Skeletal muscle tissue (tissue), 4 donors: ENCODE results near the gene PAK6. TPM values are rescaled to one million over a fixed set of nuclear protein-coding genes. Genes with fewer than 3 reads are reported as not detected.

Experiments used
- H3K27ac ChIP-seq: one replicate; pipeline ENCODE4 v1.7.0; 2013; ENCODE audit warnings: mild to moderate bottlenecking, low read depth, low read length, inconsistent platforms
- H3K27me3 ChIP-seq, 3 donors: one replicate each; pipeline ENCODE4 v1.7.0; 2013; ENCODE audit warnings: low read length in 3 of 3; ENCODE audit not compliant: control insufficient read depth in 3 of 3, insufficient read depth in 3 of 3
- H3K36me3 ChIP-seq, 3 donors: one replicate each; pipeline ENCODE4 v1.7.0; 2013; ENCODE audit warnings: low read length in 3 of 3; ENCODE audit not compliant: control insufficient read depth in 3 of 3, insufficient read depth in 3 of 3
- H3K4me1 ChIP-seq, 3 donors: one replicate each; pipeline ENCODE4 v1.7.0; 2013; ENCODE audit warnings: low read length in 3 of 3, mild to moderate bottlenecking in 3 of 3; ENCODE audit not compliant: control insufficient read depth in 3 of 3, insufficient read depth in 3 of 3
- H3K4me3 ChIP-seq, 3 donors: one replicate each; pipeline ENCODE4 v1.7.0; 2013; ENCODE audit warnings: low read length in 3 of 3
- H3K9ac ChIP-seq, 3 donors: one replicate each; pipeline ENCODE4 v1.7.0; 2013; ENCODE audit warnings: low read length in 3 of 3, mild to moderate bottlenecking in 3 of 3, moderate library complexity in 2 of 3, low read depth in 1 of 3
- H3K9me3 ChIP-seq, 3 donors: one replicate each; pipeline ENCODE4 v1.7.0; 2013; ENCODE audit warnings: low read length in 3 of 3; ENCODE audit not compliant: control insufficient read depth in 3 of 3
- total RNA-seq: library from RNA; depleted of rRNA; stranded (reverse); fragments of >200 nt; gene quantifications from one replicate; pipeline ENCODE4 v1.2.3, GENCODE V29; 2014
- donor health status: Osteomylitis.

PAK6 gene
- total RNA-seq, 1 donor from 2014 or later: 1.0 TPM

DNA sequence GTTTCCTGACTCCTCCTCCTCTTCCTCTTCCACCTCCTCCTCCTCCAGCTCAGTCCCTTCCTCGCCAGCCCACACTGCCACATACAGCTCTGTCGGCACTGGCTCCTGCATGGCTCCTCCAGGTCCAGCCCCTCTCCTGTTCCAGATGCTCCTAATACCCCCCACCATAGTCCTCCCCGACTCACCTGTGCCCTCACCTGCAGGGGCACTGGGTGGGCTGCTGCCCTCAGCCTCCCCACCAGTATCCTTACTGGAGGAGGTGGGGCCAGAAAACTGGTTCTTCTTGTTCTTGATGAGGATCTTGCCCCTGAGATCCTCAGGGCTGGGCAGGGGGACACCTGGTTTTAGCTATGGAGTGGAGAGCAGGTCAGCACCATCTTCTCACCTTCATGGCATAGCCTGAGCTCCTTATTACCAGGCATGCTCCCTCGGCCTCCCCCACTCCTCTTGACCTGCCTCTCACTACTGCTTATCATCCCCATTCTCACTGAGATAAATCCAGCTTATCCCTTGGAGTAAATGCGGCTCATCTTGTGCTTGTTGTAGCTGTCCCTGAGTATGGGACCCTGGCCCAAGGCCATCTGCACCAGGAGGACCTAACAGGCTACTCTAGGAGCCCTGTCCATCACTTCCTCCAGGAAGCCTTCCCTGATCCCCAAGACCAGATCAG lies 57.8 kb downstream of the PAK6 start:
- Histone ChIP-seq H3K27me3 (peaks cover 7 to 11% (median 11%) of the 10 kb centered on the region in 3 donors), H3K9ac (no peak overlapping the region), H3K9me3 (peaks cover 0 to 5% (median 0%) of the 10 kb centered on the region in 3 donors), H3K27ac (no peak overlapping the region), H3K4me3 (no peak overlapping the region), H3K36me3 (peaks cover 0 to 4% (median 0%) of the 10 kb centered on the region in 3 donors), H3K4me1 (peaks cover 3 to 10% (median 5%) of the 10 kb centered on the region in 3 donors)

DNA sequence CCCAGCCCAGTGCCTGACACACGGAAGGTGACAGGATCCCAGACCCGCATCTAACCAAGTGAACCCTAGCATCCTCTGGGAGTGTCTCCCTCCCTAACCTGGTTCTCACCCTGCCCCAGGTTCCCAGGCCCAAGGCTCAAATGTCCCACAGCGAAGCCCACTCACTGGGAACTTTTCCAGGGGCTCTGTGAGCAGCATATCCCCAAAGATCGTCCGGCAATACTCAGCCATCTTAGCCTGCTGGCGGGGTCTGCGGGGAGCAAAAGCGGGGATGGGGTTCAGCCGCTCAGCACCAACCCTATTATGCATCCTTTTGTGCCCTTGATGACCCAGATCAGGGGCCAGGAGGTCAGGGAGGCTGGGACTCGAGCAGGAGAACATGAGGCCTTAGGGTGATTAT lies 58.5 kb downstream of the PAK6 start:
- H3K27me3 ChIP-seq: peaks cover under 1 to 7% (median 5%) of the 10 kb centered on the region in 3 donors
- peaks cover 0 to 4% (median 0%) of the 10 kb centered on the region in 3 donors for H3K36me3 ChIP-seq
- H3K27ac ChIP-seq: no peak overlapping the region
- peaks cover 3 to 10% (median 5%) of the 10 kb centered on the region in 3 donors for H3K4me1 ChIP-seq
- no peak overlapping the region for H3K4me3 ChIP-seq
- no peak overlapping the region for H3K9ac ChIP-seq
- peaks cover 0 to 5% (median 0%) of the 10 kb centered on the region in 3 donors for H3K9me3 ChIP-seq

- peaks cover 0 to 5% (median 0%) of the 10 kb centered on the region in 3 donors for H3K9me3 ChIP-seq
- H3K4me1 ChIP-seq: peaks cover 3 to 10% (median 5%) of the 10 kb centered on the region in 3 donors
- no peak overlapping the region for H3K9ac ChIP-seq
- H3K27me3 ChIP-seq: peaks cover 0 to 7% (median 5%) of the 10 kb centered on the region in 3 donors
- peaks cover 0 to 4% (median 0%) of the 10 kb centered on the region in 3 donors for H3K36me3 ChIP-seq
- H3K4me3 ChIP-seq: no peak overlapping the region
- no peak overlapping the region for H3K27ac ChIP-seq
Measured at GRCh38 chr15:40298216-40298935, 59.5 kb downstream of the PAK6 start.

DNA sequence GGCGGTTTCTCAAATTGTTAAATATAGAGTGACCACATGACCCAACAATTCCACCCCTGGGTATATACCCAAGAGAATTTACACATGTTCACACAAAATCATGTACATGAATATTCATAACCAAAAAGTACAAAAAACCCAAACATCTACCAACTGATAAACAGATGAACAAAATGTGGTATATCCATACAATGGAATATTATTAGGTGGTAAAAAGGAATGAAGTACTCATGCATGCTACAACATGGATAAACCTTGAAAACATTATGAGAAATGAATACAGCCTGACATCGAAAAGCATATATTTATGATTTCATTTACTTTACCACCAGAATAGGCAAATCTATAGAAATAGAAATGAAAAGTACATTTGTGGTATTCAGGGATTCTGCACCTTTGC lies 61.5 kb downstream of the PAK6 start:
- Histone ChIP-seq H3K9me3 (peaks cover 0 to 5% (median 0%) of the 10 kb centered on the region in 3 donors), H3K36me3 (peaks cover 0 to 4% (median 0%) of the 10 kb centered on the region in 3 donors), H3K4me3 (no peak overlapping the region), H3K9ac (no peak overlapping the region), H3K27me3 (peaks cover 0 to 6% (median 5%) of the 10 kb centered on the region in 3 donors), H3K27ac (no peak overlapping the region), H3K4me1 (peaks cover 3 to 8% (median 5%) of the 10 kb centered on the region in 3 donors)

DNA sequence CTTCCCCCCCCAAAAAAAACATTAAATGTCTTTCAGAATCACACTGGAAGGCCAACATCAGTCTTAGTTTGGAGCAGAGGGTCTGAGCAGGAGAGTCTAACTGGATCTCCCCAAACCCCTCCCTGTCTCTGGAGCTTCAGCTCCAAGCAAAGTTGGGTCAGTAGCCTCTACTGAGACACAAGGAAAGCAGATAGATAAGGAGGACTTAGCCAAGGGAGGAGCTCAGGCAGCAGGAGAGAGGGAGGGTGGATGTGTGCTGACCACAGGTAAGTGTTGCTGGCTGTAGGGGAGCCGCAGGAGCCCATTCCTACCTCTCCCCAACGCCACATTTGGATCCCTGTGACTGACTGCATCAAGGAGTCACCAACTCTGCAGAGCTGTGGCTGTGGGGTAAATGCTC lies 61.9 kb downstream of the PAK6 start:
- no peak overlapping the region for H3K4me3 ChIP-seq
- peaks cover 0 to 5% (median 0%) of the 10 kb centered on the region in 3 donors for H3K9me3 ChIP-seq
- peaks cover 0 to 4% (median 1%) of the 10 kb centered on the region in 3 donors for H3K4me1 ChIP-seq
- H3K27ac ChIP-seq: no peak overlapping the region
- no peak overlapping the region for H3K9ac ChIP-seq
- H3K36me3 ChIP-seq: peaks cover 0 to 4% (median 0%) of the 10 kb centered on the region in 3 donors
- H3K27me3 ChIP-seq: peaks cover 0 to 6% (median 1%) of the 10 kb centered on the region in 3 donors

DNA sequence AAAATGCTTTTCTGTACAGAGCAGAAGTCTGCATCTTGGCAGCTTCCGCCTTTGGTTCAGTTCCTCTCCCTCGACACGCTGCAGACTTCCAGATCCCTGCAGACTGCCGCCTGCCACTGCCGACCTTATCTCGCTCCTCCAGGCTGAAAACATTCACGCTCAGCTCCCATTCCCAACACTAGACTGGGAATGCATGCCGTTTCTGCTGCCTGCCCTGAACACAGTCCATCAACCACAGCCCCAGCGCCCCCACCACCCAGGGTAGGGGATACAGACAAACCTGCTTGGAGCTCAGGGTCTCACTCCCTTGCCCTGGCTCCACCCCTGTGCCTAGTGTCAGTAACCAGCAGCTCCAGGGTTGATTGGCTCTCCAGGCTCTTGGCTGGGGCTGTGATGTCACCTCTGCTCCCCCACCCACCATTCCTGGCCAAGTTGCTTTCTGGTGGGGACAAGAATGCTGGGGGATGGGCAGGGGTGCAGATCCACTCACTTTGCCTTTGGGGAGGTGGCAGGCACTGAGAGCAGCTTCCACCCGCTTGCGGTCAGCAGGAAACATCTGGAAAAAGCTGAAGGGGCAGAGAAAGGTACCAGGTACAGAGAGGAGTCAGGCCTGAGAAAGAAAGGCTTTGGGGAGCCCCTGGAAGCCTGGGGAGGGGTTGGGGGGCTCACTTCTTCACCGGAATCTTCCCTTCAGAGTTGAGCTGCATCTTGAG lies 62.8 kb downstream of the PAK6 start:
- Histone ChIP-seq H3K4me3 (no peak overlapping the region), H3K9ac (no peak overlapping the region), H3K27ac (no peak overlapping the region), H3K4me1 (no peaks in the 10 kb centered on the region), H3K9me3 (peaks cover 0 to 5% (median 0%) of the 10 kb centered on the region in 3 donors), H3K27me3 (peaks cover 0 to 6% (median 0%) of the 10 kb centered on the region in 3 donors), H3K36me3 (peaks cover 0 to 4% (median 0%) of the 10 kb centered on the region in 3 donors)

GRCh38 chr15:40302288-40302886 lies 63.5 kb downstream of the PAK6 start:
- H3K4me1 ChIP-seq: peaks cover 0 to under 1% (median 0%) of the 10 kb centered on the region in 3 donors
- peaks cover 0 to 6% (median 0%) of the 10 kb centered on the region in 3 donors for H3K27me3 ChIP-seq
- no peak overlapping the region for H3K27ac ChIP-seq
- no peak overlapping the region for H3K9ac ChIP-seq
- H3K4me3 ChIP-seq: no peak overlapping the region
- H3K9me3 ChIP-seq: peaks cover 0 to 5% (median 0%) of the 10 kb centered on the region in 3 donors
- peaks cover 0 to 4% (median 0%) of the 10 kb centered on the region in 3 donors for H3K36me3 ChIP-seq

GRCh38 chr15:40302981-40303380 lies 64.1 kb downstream of the PAK6 start:
- Histone ChIP-seq H3K9me3 (peaks cover 0 to 5% (median 0%) of the 10 kb centered on the region in 3 donors), H3K36me3 (peaks cover 0 to 4% (median 0%) of the 10 kb centered on the region in 3 donors), H3K4me1 (peaks cover 0 to 4% (median 0%) of the 10 kb centered on the region in 3 donors), H3K27ac (no peak overlapping the region), H3K27me3 (peaks cover 0 to 6% (median 0%) of the 10 kb centered on the region in 3 donors), H3K4me3 (no peak overlapping the region), H3K9ac (no peak overlapping the region)

GRCh38 chr15:40303576-40303975 lies 64.7 kb downstream of the PAK6 start:
- Histone ChIP-seq H3K9me3 (peaks cover 0 to 5% (median 0%) of the 10 kb centered on the region in 3 donors), H3K4me1 (peaks cover 0 to 4% (median 0%) of the 10 kb centered on the region in 3 donors), H3K9ac (no peak overlapping the region), H3K27ac (no peak overlapping the region), H3K27me3 (peaks cover 0 to 6% (median 0%) of the 10 kb centered on the region in 3 donors), H3K4me3 (no peak overlapping the region), H3K36me3 (peaks cover 0 to 4% (median 0%) of the 10 kb centered on the region in 3 donors)
